H7 (cell line): ENCODE data around the gene PKP3. TPM values are rescaled to one million over a fixed set of nuclear protein-coding genes. Genes with fewer than 3 reads are reported as not detected.

ENCODE experiments used
- DNase-seq: peaks from one replicate; pipeline ENCODE4 v3.0.0; 2012
- H3K27me3 ChIP-seq: 2 replicates; pipeline ENCODE4 v1.6.0; 2011; ENCODE audit warnings: mild to moderate bottlenecking, low read length; ENCODE audit not compliant: control insufficient read depth, insufficient read depth
- H3K36me3 ChIP-seq: replicated peaks from 2 replicates; pipeline ENCODE4 v1.5.1; 2011; ENCODE audit warnings: low read length; ENCODE audit not compliant: control insufficient read depth, insufficient read depth
- H3K4me3 ChIP-seq: 2 replicates; pipeline ENCODE4 v1.5.1; 2011; ENCODE audit warnings: low read depth, mild to moderate bottlenecking, control low read depth, low read length, moderate library complexity; ENCODE audit not compliant: insufficient read depth
- total RNA-seq: library from RNA; depleted of rRNA; stranded (reverse); fragments of >200 nt; shearing (Covaris generic); gene quantifications from 2 replicates; pipeline ENCODE4 v1.2.3, GENCODE V29; 2014

Gene PKP3
- total RNA-seq, 1 experiment from 2014 or later: 2.1 TPM

DNA sequence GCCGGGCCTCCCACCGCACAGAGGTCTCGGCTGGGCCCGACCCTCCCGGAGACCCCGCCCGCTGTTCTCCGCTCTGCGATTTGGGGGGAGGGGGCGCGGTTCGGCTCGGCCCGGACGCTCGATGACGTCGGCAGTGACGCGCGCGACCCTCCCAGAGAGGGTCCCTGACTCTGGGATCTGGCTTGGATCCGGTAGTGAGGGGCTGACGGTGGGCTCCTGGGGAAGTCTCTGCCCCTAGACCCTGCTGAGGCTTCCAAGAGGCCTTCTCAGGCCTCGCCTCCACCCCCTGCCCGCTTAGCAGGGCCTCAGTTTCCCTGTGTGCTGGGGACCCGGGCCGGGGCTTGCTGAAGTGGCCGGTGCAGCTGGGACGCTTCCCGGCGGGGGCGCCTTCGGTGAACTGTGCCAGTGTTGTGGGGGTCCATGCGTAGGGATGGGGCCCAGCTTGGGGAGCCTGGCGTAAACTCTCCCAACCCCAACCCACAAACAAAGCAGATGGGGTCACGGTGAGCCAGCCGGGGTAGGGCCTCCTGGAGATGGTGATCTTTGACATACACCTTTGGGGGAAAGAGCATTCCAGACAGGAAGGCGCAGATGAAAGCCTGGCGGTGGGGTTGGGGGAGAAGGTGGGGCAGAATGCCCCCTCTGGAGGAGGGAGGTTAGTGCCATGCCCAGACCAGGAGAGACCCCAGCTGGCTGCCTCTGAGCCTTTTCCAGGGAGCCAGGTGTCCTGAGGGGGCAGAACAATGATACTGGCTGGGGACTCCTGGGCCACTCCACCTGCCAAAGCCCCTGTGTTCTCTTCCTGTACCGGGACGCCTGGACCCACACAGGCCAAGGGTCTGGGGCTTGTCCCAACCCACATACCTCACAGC is 23.7 kb upstream of the PKP3 start:
- peak; percentile 94 for DNase-seq
- H3K27me3 ChIP-seq: no peaks in the 10 kb centered on the region; the same call in 1 of the 2 replicates
- H3K36me3 ChIP-seq: peaks cover 2% of the 10 kb centered on the region
- H3K4me3 ChIP-seq: peak overlapping the region; percentile 55

DNA sequence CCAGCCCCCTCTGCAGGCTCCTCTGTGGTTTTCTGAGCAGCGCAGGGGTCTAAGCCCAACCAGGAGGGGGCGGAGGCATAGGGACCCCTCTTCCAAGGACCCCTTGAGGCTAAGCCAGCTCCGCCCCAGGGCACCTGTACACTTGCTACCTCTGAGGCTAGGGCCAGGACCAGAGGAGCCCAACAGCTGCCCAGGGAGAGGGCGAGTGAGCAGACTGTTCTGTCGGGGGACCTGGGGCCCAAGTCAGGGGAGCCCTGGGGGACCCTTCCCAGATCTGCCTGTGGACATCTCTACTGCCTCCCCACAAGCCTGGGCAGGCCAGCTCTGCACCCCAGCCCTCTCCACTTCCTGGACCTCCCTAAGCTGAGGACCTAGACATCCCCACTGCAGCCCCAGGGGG is 23.0 kb upstream of the PKP3 start:
- DNase-seq: no peak
- no peak overlapping the region for H3K4me3 ChIP-seq
- H3K36me3 ChIP-seq: peaks cover 2% of the 10 kb centered on the region
- no peaks in the 10 kb centered on the region; the same call in 1 of the 2 replicates for H3K27me3 ChIP-seq

DNA sequence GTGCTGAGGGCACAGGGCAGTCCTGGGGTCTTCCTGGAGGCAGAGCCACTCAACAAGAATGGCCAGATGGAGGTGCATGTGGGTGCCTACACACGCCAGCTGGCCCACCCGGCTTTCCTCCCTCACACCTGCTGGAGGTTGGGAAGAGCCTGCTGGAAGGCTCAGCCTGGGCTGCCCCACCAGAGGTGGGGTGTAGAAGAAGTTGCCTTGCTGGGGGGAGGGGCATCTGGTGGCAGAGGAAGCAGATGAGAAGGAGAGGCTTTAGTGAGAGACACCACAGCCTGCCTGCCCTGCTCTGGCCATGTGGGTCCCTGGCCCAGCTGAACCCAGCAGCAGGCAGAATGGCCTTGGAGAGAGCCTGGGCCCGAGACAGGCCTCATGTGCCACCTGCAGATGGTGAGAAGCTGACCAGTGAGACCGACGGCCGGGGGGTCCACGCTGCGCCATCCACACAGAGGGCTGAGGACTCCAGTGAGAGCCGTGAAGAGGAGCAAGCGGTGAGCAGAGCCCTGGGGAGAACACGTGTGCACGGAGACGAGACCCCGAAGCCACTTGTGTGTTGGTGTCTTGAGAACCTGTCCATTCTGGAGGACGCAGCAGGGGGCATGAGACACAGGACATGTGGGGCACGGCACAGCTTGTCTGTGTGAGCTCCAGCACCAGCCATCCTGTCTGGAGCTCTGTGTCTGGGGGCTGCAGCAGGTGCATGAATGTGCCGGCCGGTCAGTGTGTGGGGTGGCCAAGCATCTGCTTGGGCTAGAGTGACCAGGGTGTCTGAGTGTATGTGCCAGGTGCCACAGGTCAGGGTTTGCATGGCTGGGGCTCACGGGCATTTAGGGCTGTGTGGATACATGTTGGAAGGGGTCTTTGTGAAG is 22.1 kb upstream of the PKP3 start:
- peaks cover 2% of the 10 kb centered on the region for H3K36me3 ChIP-seq
- H3K4me3 ChIP-seq: no peak overlapping the region
- DNase-seq: peak; percentile 48
- no peaks in the 10 kb centered on the region; the same call in 1 of the 2 replicates for H3K27me3 ChIP-seq

DNA sequence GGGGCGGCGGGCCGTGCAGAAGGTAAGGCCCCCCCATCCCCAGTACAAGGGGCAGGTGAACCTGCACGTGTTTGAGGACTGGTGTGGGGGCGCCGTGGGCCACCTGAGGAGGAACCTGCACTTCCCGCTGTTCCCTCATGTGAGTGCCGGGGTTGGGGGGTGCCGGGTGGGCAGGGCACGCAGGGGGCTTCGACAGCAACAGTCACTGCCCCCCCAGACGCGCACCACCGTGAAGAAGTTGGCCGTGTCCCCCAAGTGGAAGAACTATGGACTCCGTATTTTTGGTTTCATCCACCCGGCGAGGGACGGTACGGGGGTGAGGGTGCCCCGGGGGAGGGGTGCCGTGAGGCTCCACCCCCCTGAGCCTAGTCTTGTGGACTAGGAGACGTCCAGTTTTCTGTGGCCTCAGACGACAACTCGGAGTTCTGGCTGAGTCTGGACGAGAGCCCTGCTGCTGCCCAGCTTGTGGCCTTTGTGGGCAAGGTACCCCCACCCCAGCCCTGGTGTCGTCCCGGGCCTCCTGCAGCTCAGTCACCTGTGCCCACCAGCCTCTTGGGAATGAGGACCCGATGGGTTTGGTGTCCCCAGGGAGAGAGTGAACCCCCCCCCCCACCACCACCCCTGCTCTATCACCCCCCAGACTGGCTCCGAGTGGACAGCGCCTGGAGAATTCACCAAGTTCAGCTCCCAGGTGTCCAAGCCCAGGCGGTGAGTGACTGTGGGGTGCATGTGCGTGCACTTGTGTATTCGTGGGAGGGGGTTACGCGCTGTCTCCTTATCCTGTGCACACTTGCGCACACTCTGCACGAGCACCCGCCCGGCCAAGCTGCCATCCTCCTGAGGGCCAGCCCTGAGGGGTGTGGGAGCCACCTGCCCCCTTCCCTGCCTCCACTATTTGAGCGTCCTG is 20.9 kb upstream of the PKP3 start:
- Histone ChIP-seq H3K4me3 (no peak overlapping the region), H3K27me3 (no peaks in the 10 kb centered on the region; the same call in 1 of the 2 replicates), H3K36me3 (peaks cover 2% of the 10 kb centered on the region)
- DNase-seq: peak; percentile 62

DNA sequence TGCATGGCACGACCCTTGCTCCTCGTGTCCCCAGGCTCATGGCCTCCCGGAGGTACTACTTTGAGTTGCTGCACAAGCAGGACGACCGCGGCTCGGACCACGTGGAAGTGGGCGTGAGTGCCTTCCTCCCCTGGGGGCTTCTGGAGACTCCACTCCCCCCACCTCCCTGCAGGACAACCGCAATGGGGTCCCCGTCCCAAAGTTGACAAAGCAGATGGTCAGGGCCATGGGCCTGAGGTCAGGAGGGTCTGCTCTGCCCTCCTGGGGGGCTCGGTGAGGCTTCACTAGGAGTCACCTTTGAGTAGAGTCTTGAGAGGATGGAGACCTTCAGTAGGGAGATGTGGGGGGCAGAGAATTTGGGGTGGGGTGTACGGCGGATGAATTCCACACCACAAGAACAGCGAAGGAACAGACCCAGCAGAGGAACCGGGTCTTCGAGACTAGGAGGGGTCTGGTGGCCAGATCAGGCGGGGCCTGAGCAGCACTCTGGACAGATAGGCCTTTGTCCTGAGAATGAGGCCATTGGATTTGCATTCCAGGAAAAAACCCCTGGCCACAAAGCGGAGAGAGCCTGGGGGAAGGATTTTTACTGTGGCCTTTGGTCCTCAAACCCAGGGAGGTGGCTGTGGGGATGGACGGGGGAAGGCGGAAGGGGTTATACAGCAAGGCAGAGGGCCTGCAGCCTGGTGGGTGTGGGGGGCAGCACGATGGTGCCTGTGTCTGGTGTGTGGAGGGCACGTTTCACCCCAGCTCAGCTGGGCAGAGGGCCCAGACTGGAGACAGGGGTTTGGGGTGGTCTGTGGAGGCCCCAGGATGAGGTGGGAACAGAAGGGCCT is 20.1 kb upstream of the PKP3 start:
- Histone ChIP-seq H3K27me3 (no peaks in the 10 kb centered on the region), H3K4me3 (no peak overlapping the region), H3K36me3 (peaks cover 2% of the 10 kb centered on the region)
- DNase-seq: peak; percentile 56

DNA sequence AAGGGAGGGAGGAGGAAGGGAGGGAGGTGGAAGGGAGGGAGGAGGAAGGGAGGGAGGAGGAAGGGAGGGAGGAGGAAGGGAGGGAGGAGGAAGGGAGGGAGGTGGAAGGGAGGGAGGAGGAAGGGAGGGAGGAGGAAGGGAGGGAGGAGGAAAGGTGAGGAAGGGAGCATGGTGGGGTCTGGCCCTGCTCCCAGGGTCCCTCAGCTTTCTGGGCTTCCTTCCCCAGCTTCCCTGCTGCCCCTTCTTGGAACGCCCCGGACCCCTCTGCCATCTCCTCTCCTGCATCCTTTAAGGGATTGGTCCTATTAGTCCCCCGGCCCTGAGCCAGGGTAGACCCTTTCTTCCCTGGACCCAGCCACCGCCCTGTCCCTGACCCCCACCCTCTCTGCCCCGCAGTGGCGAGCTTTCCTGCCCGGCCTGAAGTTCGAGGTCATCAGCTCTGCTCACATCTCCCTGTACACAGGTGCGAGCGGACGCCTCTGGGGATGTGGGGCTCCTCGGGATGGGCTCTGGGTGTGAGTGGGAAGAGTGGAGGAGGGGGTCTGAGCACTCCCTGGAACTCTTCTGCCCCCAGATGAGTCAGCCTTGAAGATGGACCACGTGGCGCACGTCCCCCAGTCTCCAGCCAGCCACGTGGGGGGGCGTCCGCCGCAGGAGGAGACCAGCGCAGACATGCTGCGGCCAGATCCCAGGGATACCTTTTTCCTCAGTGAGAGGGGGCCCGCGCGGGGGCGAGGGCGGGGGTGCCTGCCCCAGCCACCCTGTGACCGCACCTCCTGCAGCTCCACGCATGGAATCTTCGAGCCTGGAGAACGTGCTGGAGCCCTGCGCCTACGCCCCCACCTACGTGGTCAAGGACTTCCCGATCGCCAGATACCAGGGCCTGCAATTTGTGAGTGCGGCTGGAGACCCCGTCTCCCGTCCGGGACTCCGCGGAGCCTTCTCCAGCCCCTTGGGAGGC is 18.7 kb upstream of the PKP3 start:
- peak; percentile 61 for DNase-seq
- H3K4me3 ChIP-seq: no peak overlapping the region
- H3K27me3 ChIP-seq: no peaks in the 10 kb centered on the region
- peaks cover 2% of the 10 kb centered on the region for H3K36me3 ChIP-seq

DNA sequence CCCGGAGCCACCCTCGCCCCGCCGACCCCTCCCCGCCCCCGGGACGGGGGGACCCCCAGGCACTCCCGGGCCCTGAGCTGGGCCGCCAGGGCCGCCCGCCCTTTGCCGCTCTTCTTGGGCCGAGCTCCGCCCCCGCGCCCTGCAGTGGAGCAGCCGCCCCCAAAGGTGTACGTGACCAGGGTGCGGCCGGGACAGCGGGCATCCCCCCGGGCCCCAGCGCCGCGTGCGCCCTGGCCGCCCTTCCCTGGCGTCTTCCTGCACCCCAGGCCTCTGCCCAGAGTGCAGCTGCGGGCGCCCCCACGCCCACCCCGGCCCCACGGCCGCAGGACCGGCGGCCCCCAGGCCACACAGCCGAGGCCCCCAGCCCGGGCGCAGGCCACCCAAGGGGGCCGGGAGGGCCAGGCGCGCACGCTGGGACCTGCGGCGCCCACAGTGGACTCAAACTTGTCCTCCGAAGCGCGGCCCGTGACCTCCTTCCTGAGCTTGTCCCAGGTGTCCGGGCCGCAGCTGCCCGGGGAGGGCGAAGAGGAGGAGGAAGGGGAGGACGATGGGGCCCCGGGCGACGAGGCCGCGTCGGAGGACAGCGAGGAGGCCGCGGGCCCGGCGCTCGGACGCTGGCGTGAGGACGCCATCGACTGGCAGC is 17.4 kb upstream of the PKP3 start:
- DNase-seq: peak; percentile 73
- H3K27me3 ChIP-seq: no peaks in the 10 kb centered on the region
- H3K36me3 ChIP-seq: peaks cover 2% of the 10 kb centered on the region
- H3K4me3 ChIP-seq: no peak overlapping the region

DNA sequence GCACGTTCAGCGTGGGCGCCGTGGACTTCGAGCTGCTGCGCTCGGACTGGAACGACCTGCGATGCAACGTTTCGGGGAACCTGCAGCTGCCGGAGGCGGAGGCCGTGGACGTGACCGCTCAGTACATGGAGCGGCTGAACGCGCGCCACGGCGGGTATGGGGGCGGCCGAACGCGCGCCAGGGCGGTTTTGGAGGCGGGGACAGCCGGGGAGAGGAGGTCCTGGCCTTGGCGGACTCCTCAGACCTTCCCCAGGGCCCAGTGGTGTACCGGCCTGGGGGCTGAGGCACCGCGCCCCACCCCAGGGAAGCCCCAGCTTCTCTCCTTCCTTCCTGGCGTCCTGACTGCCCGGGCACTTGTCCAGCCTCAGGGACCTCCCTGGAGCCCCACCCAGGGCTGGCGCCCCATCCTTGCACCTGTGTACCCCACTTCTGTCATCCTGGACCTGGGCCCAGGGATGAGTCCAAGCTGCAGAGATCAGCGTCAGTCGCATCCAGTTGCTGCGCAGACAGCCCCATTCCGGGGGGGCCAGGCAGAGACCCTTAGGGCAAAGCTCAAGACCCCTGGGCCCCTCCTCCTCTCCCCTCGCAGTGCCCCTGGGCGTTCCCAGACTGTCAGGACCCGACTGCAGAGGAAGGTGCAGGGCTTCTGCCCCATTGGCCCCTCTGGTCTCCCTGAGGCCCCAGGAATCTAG is 16.7 kb upstream of the PKP3 start:
- Histone ChIP-seq H3K36me3 (peaks cover 2% of the 10 kb centered on the region), H3K27me3 (no peaks in the 10 kb centered on the region), H3K4me3 (no peak overlapping the region)
- DNase-seq: peak; percentile 63

DNA sequence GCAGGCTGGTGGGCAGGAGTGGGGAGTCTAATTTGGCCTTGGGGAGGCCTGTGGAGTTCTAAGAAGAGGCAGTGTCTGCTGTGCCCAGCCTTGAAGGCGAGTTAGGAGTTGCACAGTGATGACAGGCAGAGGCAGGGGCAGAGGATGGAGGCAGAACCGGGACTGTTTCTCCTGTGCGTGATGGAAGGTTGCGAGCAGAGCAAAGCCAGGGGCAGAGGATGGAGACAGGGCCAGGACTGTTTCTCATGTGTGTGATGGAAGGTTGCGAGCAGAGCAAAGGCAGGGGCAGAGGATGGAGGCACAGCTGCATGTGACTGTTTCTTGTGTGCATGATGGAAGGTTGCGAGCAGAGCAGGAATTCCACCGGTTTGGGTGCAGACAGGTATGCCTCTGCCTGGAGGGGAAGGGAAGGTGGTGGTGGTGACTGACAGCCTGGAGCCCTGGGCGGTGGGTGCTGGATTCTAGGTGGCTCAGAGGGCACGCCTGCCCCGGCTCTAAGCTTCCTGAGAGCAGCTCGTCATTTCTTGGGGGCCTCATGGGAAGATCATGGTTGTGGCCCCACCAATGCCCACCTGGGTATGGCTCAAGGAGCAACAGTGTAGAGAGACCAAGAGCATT is 16.0 kb upstream of the PKP3 start:
- no peak overlapping the region for H3K4me3 ChIP-seq
- H3K36me3 ChIP-seq: peaks cover 2% of the 10 kb centered on the region
- H3K27me3 ChIP-seq: no peaks in the 10 kb centered on the region
- DNase-seq: no peak

DNA sequence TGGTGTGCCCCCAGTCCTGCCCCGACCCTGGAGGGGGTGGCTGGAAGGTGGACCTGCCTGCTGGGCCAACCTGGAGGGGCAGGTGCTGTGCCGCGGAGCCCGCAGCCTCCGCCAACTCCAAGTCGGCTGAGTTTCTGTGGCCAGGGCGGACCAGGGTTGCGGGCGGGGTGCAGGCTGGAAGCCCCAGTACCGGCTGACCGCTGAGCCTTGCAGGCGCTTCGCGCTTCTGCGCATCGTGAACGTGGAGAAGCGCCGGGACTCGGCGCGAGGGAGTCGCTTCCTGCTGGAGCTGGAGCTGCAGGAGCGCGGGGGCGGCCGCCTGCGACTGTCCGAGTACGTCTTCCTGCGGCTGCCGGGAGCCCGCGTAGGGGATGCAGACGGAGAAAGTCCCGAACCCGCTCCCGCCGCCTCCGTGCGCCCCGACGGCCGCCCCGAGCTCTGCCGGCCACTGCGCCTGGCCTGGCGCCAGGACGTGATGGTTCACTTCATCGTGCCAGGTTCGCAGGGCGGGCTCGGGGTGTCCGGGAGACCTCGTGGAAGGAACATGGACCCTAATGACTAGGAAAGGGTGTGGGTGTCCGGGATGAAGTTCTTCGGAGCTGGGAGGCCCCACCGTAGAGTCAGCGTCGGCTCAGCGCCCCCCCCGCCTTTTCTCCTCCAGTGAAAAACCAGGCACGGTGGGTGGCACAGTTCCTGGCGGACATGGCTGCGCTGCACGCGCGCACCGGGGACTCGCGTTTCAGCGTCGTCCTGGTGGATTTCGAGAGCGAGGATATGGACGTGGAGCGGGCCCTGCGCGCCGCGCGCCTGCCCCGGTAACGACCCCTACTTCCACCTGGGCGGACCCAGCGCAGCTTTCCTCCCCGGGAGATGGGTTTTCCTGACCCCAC is 14.6 kb upstream of the PKP3 start:
- DNase-seq: peak; percentile 67
- Histone ChIP-seq H3K4me3 (no peak overlapping the region), H3K36me3 (no peaks in the 10 kb centered on the region; the same call in 1 of the 2 replicates), H3K27me3 (no peaks in the 10 kb centered on the region)

DNA sequence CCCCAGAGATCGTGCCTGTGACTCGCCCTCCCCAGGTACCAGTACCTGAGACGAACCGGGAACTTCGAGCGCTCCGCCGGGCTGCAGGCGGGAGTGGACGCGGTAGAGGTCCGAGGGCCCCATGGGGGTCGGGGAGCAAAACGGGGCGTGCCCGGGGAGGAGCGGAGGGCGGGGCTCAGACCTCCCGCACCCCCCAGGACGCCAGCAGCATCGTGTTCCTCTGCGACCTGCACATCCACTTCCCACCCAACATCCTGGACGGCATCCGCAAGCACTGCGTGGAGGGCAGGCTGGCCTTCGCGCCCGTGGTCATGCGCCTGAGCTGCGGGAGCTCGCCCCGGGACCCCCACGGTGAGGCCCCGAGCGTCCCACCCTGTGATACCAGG is 13.9 kb upstream of the PKP3 start:
- H3K27me3 ChIP-seq: no peaks in the 10 kb centered on the region
- DNase-seq: peak; percentile 70
- no peak overlapping the region for H3K4me3 ChIP-seq
- no peaks in the 10 kb centered on the region; the same call in 1 of the 2 replicates for H3K36me3 ChIP-seq
